AG09319 (cell line): ENCODE measurements around the gene C3orf18.

Experiments used
- DNase-seq: peaks from one replicate; pipeline ENCODE4 v3.0.0-alpha.2; 2010; ENCODE audit warnings: low read depth; ENCODE audit errors: extremely low read depth
- CTCF ChIP-seq: IDR thresholded peaks from 2 replicates; pipeline ENCODE4 v1.5.1; 2011; ENCODE audit warnings: low read depth, mild to moderate bottlenecking, inconsistent platforms, low read length, moderate library complexity

C3orf18 gene

GRCh38 chr3:50508821-50509220 lies 58.7 kb downstream of the C3orf18 start:
- no peak for DNase-seq
- TF ChIP-seq CTCF, result no peak
